ENCODE data around the gene JUND.

GRCh38 chr19:18234194-18234593, 47.2 kb downstream of the JUND start:
- TF ChIP-seq POLR2A (IDR thresholded peaks at IDR 0.05; ENCODE audit: low read length), result no peak
- TF ChIP-seq GATA1 (IDR thresholded peaks at IDR 0.05; ENCODE audit: low read depth, low read length), result no peak

All from erythroblast (primary cell).